Kidney (tissue), 14 donors: ENCODE data around the gene RBMS1. TPM values are rescaled to one million over a fixed set of nuclear protein-coding genes. Genes with fewer than 3 reads are reported as not detected.

Experiments
- DNase-seq, 5 donors: peaks; one replicate each; pipeline ENCODE4 v3.0.0-alpha.2; 2013 to 2020
- FAIRE-seq: peaks from 2 replicates; lab custom pipeline; 2012; peaks lifted over from hg19 to GRCh38; lab: Jason Lieb, UNC
- H3K27ac ChIP-seq, 2 donors: one replicate each; pipeline ENCODE4 v1.7.0; 2013; ENCODE audit warnings: low read depth in 2 of 2, low read length in 2 of 2, inconsistent platforms in 1 of 2
- H3K27me3 ChIP-seq: one replicate; pipeline ENCODE4 v1.7.1; 2013; ENCODE audit warnings: low read length, inconsistent platforms; ENCODE audit not compliant: control insufficient read depth, insufficient read depth
- H3K36me3 ChIP-seq, 3 donors: one replicate each; pipeline versions ENCODE4 v1.7.0 to v1.7.1; 2013; ENCODE audit warnings: low read length in 3 of 3, control low read depth in 1 of 3, inconsistent platforms in 1 of 3; ENCODE audit not compliant: insufficient read depth in 3 of 3, control insufficient read depth in 2 of 3
- H3K4me1 ChIP-seq, 3 donors: one replicate each; pipeline versions ENCODE4 v1.7.0 to v1.7.1; 2013; ENCODE audit warnings: low read length in 3 of 3, inconsistent platforms in 1 of 3, low read depth in 1 of 3; ENCODE audit not compliant: control insufficient read depth in 2 of 3, insufficient read depth in 2 of 3
- H3K4me3 ChIP-seq, 3 donors: one replicate each; pipeline versions ENCODE4 v1.7.0 to v1.8.1; 2013; ENCODE audit warnings: low read length in 3 of 3, control low read depth in 1 of 3, inconsistent platforms in 1 of 3
- H3K9ac ChIP-seq, 3 donors: one replicate each; pipeline versions ENCODE4 v1.7.0 to v1.7.1; 2013; ENCODE audit warnings: low read length in 3 of 3, control low read depth in 1 of 3, inconsistent platforms in 1 of 3
- H3K9me3 ChIP-seq, 3 donors: one replicate each; pipeline versions ENCODE4 v1.7.0 to v1.7.1; 2013; ENCODE audit warnings: low read length in 3 of 3, control low read depth in 1 of 3, inconsistent platforms in 1 of 3; ENCODE audit not compliant: control insufficient read depth in 2 of 3, insufficient read depth in 1 of 3
- CTCF ChIP-seq: IDR thresholded peaks from 3 replicates; pipeline ENCODE4 v1.5.1; 2012; ENCODE audit warnings: mild to moderate bottlenecking, moderate library complexity, borderline replicate concordance; ENCODE audit not compliant: insufficient read depth; ENCODE audit errors: extremely low read depth
- intact Hi-C: fragments of 100-400 bp; cut with DNase I; formaldehyde crosslinking; loops from one replicate; pipeline ENCODE4 v1.11.1; 2022
- polyA plus RNA-seq: library from polyadenylated mRNA; stranded (reverse); fragments of 350-450 nt; fragmentation: Illumina TruSeq; extraction: RNeasy Lipid Tissue Mini Kit (QIAGEN cat#74804); gene quantifications from one replicate; pipeline ENCODE4 v1.2.3, GENCODE V29; 2014; ENCODE audit warnings: low read depth, low replicate concordance; ENCODE audit not compliant: insufficient read depth
- total RNA-seq: library from RNA; stranded (reverse); fragmentation: NEBNext Ultra II Directional; extraction: Animal tissue kit (Norgen Biotek cat#: 25700); gene quantifications from one replicate; pipeline ENCODE4 v1.2.1, GENCODE V29; 2021
- donor health status: control.
- donor health status: control.
- donor health status: control.
- donor health status: control.
- donor health status: control.
- donor health status: DM: yes; HTN: yes; CAD: no.
- donor health status: Normal renal cell carcinoma (clear cell type).

RBMS1 gene
- total and polyA plus RNA-seq, 2 donors from 2014 or later, result 25.6 to 94.8 TPM

DNA sequence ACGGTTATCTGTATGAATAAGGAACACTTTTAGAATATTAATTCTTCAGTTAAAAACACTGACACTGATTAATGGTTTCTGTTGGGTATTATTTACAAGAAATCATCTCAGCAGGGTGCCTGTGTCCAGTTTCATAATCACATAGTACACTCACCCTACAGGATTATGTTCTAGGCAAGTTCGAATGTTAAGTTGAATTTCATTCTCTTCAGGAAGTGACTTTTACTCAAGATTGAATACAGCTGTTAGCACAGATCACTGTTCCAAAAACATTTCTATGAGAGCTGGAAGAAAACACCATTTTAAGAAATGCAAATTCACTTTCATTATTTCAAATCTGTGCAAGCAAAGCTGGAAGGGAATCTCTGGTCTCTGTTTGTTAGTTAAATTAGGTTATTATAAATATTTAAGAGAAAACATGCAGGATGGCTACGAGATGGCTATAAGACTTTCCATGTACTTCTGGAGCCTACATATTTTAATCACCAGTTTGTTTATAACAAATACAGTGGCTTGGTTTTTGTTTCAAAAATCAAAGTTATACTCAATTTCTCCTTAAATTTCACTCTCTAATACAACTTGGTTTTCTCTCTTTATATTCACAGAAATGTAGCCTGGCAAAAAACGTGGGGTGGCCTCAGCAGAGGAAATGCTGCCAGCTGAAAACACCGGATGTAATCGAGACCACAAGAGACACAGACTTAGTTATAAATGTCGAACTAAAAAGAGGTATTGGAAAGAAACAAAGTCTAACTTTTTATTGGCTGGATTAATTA is 65.8 kb downstream of the RBMS1 start:
- DNase-seq (peak in 2 of 5 donors; percentile 72 to 90), FAIRE-seq (peak; percentile 3)
- intact Hi-C loops, result no loop called here
- H3K27me3 ChIP-seq, result no peaks in the 10 kb centered on the region
- peak overlapping the region in 1 of 3 donors; percentile 30 for H3K4me3 ChIP-seq
- peaks cover 0 to 7% (median 0%) of the 10 kb centered on the region in 3 donors for H3K9me3 ChIP-seq
- peak overlapping the region in 1 of 2 donors; percentile 61 for H3K27ac ChIP-seq
- H3K36me3 ChIP-seq, result no peaks in the 10 kb centered on the region
- peak overlapping the region in 1 of 3 donors; percentile 3 for H3K9ac ChIP-seq
- peaks cover 0 to 14% (median 4%) of the 10 kb centered on the region in 3 donors for H3K4me1 ChIP-seq
- no peak for TF ChIP-seq CTCF

DNA sequence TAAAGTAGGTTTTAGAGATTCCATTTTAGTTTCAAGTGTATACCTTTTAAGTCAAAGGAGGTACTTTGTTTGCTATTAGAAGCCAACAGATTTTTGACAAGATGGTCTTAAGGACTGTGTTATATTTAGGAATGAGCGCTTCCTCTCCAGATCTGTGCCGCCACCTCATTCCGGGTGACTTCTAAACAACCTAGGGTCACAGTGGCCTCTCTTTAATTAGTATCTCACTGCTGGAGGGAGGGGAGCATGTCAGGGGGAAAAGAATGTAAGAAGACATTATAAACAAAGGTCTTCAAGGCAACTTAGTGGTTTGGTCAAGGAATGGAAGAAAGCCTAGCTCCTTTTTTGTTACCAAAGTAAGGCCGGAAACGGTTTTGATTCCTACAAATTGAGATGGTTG is 67.0 kb downstream of the RBMS1 start:
- TF ChIP-seq CTCF, result no peak
- intact Hi-C loops, result no loop called here
- Histone ChIP-seq H3K36me3 (no peaks in the 10 kb centered on the region), H3K27ac (no peak overlapping the region), H3K27me3 (no peaks in the 10 kb centered on the region), H3K4me1 (peaks cover 0 to 14% (median 4%) of the 10 kb centered on the region in 3 donors), H3K9me3 (peaks cover 0 to 7% (median 0%) of the 10 kb centered on the region in 3 donors), H3K4me3 (no peak overlapping the region), H3K9ac (no peak overlapping the region)
- FAIRE-seq, result no peak
- DNase-seq, result no peak

GRCh38 chr2:160425434-160426151 is 68.0 kb downstream of the RBMS1 start:
- Histone ChIP-seq H3K36me3 (no peaks in the 10 kb centered on the region), H3K9me3 (peaks cover 0 to 7% (median 0%) of the 10 kb centered on the region in 3 donors), H3K4me1 (peaks cover 0 to 14% (median 4%) of the 10 kb centered on the region in 3 donors), H3K27me3 (no peaks in the 10 kb centered on the region), H3K4me3 (no peak overlapping the region), H3K27ac (peak overlapping the region in 1 of 2 donors; percentile 41), H3K9ac (no peak overlapping the region)
- DNase-seq (peak in 1 of 5 donors; percentile 31), FAIRE-seq (no peak)
- no peak for TF ChIP-seq CTCF
- intact Hi-C loops, result no loop called here
